HG02759 (cell line): ENCODE results near the gene RIN1.

ENCODE experiments used
- ATAC-seq: cut with Tn5 transposase; IDR thresholded peaks from one replicate; pipeline ENCODE4 v1.9.1; 2021; ENCODE audit warnings: mild to moderate bottlenecking, moderate library complexity; ENCODE audit not compliant: unreplicated experiment

Gene RIN1

GRCh38 chr11:66302656-66303055 lies 33.6 kb downstream of the RIN1 start:
- no peak for ATAC-seq

GRCh38 chr11:66299186-66299585 lies 37.0 kb downstream of the RIN1 start:
- no peak for ATAC-seq

- no peak for ATAC-seq
Observed at GRCh38 chr11:66297610-66298009, 38.6 kb downstream of the RIN1 start.

- ATAC-seq, result no peak
Observed at GRCh38 chr11:66294626-66295620, 41.3 kb downstream of the RIN1 start.

GRCh38 chr11:66293777-66294625 lies 42.2 kb downstream of the RIN1 start:
- no peak for ATAC-seq

- no peak for ATAC-seq
Observed at GRCh38 chr11:66293352-66293751, 42.9 kb downstream of the RIN1 start.

GRCh38 chr11:66292543-66293332 lies 43.5 kb downstream of the RIN1 start:
- no peak for ATAC-seq

- no peak for ATAC-seq
Observed at GRCh38 chr11:66291706-66292542, 44.3 kb downstream of the RIN1 start, which contains the start of gene TMEM151A. TMEM151A (plus strand) TSS chr11:66291894; CDS start chr11:66292014, 120 bp downstream.

- ATAC-seq, result no peak
Observed at GRCh38 chr11:66291303-66291705, 44.9 kb downstream of the RIN1 start.

- ATAC-seq, result no peak
Observed at GRCh38 chr11:66290330-66290621, 46.0 kb downstream of the RIN1 start.

GRCh38 chr11:66289548-66290329 lies 46.5 kb downstream of the RIN1 start:
- peak; percentile 47 for ATAC-seq

GRCh38 chr11:66288671-66289547 lies 47.3 kb downstream of the RIN1 start, which contains the start of gene YIF1A:
YIF1A (minus strand) TSS chr11:66289143; CDS start chr11:66288985, 158 bp downstream.
- peak; percentile 92 for ATAC-seq

- ATAC-seq, result no peak
Observed at GRCh38 chr11:66287889-66288670, 48.2 kb downstream of the RIN1 start.

GRCh38 chr11:66287211-66287888 lies 48.9 kb downstream of the RIN1 start:
- ATAC-seq, result no peak

GRCh38 chr11:66286699-66287098 lies 49.5 kb downstream of the RIN1 start:
- no peak for ATAC-seq

- no peak for ATAC-seq
Observed at GRCh38 chr11:66285250-66285947, 50.8 kb downstream of the RIN1 start.
